ENCODE data around the gene FAM107B. TPM values are rescaled to one million over a fixed set of nuclear protein-coding genes. Genes with fewer than 3 reads are reported as not detected.

The FAM107B gene
- total RNA-seq, 1 donor from 2014 or later: 220 TPM

- intact Hi-C loops (cut with micrococcal nuclease): no loop called here
Observed at GRCh38 chr10:14547816-14548215, 226.9 kb downstream of the FAM107B start.

GRCh38 chr10:14545827-14546226 lies 228.9 kb downstream of the FAM107B start:
- intact Hi-C loops (cut with micrococcal nuclease): no loop called here

GRCh38 chr10:14543904-14544210 lies 230.8 kb downstream of the FAM107B start:
- intact Hi-C loops (cut with micrococcal nuclease): loop anchor here (1.0 to 5.0 kb wide), 4 partner anchors 45 to 347 kb away; no protein-coding TSS in a partner anchor

- intact Hi-C loops (cut with micrococcal nuclease): loop anchor here (1.0 to 5.0 kb wide), 4 partner anchors 44 to 346 kb away; no protein-coding TSS in a partner anchor
Observed at GRCh38 chr10:14543046-14543903, 231.4 kb downstream of the FAM107B start.

GRCh38 chr10:14541379-14541778 lies 233.3 kb downstream of the FAM107B start:
- intact Hi-C loops (cut with micrococcal nuclease): loop anchor here (5.0 kb wide), 1 partner anchor 344 kb away; no protein-coding TSS in a partner anchor

GRCh38 chr10:14540611-14541010 lies 234.1 kb downstream of the FAM107B start:
- intact Hi-C loops (cut with micrococcal nuclease): loop anchor here (5.0 kb wide), 1 partner anchor 343 kb away; no protein-coding TSS in a partner anchor

- intact Hi-C loops (cut with micrococcal nuclease): loop anchor here (5.0 kb wide), 1 partner anchor 343 kb away; no protein-coding TSS in a partner anchor
Observed at GRCh38 chr10:14540062-14540461, 234.6 kb downstream of the FAM107B start.

GRCh38 chr10:14539176-14539575 lies 235.5 kb downstream of the FAM107B start:
- intact Hi-C loops (cut with micrococcal nuclease): loop anchor here (2.0 kb wide), 1 partner anchor 14 kb away; no protein-coding TSS in a partner anchor

- intact Hi-C loops (cut with micrococcal nuclease): no loop called here
Observed at GRCh38 chr10:14536241-14537213, 238.2 kb downstream of the FAM107B start.

GRCh38 chr10:14535457-14536130 lies 239.1 kb downstream of the FAM107B start:
- intact Hi-C loops (cut with micrococcal nuclease): no loop called here

- intact Hi-C loops (cut with micrococcal nuclease): no loop called here
Observed at GRCh38 chr10:14534152-14534551, 240.5 kb downstream of the FAM107B start.

- intact Hi-C loops (cut with micrococcal nuclease): no loop called here
Observed at GRCh38 chr10:14533295-14533694, 241.4 kb downstream of the FAM107B start.

GRCh38 chr10:14532473-14533251 lies 242.0 kb downstream of the FAM107B start:
- intact Hi-C loops (cut with micrococcal nuclease): no loop called here

GRCh38 chr10:14531974-14532373 lies 242.7 kb downstream of the FAM107B start:
- intact Hi-C loops (cut with micrococcal nuclease): no loop called here

- intact Hi-C loops (cut with micrococcal nuclease): no loop called here
Observed at GRCh38 chr10:14530465-14530864, 244.2 kb downstream of the FAM107B start.

- intact Hi-C loops (cut with micrococcal nuclease): loop anchor here (2.0 kb wide), 2 partner anchors 23 to 31 kb away; no protein-coding TSS in a partner anchor
Observed at GRCh38 chr10:14529351-14529750, 245.3 kb downstream of the FAM107B start.

- intact Hi-C loops (cut with micrococcal nuclease): loop anchor here (1.0 to 2.0 kb wide), 5 partner anchors 22 to 310 kb away; partner anchors contain the start of genes CDNF, HSPA14 and MSANTD7
Observed at GRCh38 chr10:14528450-14528849, 246.2 kb downstream of the FAM107B start.

- intact Hi-C loops (cut with micrococcal nuclease): loop anchor here (1.0 to 2.0 kb wide), 5 partner anchors 21 to 310 kb away; partner anchors contain the start of genes CDNF, HSPA14 and MSANTD7
Observed at GRCh38 chr10:14527915-14528314, 246.8 kb downstream of the FAM107B start.

- intact Hi-C loops (cut with micrococcal nuclease): no loop called here
Observed at GRCh38 chr10:14527134-14527844, 247.4 kb downstream of the FAM107B start.

Data from T-helper 1 cell treated with Interleukin-12 subunit alpha and Interleukin-12 subunit beta and Interleukin-4 antibody, amounts not matched to agents 30 ng/mL and 1 ng/mL, for 36 hours (primary cell).